Kidney tubule cell (primary cell): ENCODE measurements around the gene SS18L1.

Experiments used
- DNase-seq: peaks from one replicate; pipeline ENCODE4 v3.0.0-alpha.2; 2018; ENCODE audit warnings: low spot score

Gene SS18L1

GRCh38 chr20:62156254-62156556 lies 12.6 kb downstream of the SS18L1 start:
- no peak for DNase-seq

DNA sequence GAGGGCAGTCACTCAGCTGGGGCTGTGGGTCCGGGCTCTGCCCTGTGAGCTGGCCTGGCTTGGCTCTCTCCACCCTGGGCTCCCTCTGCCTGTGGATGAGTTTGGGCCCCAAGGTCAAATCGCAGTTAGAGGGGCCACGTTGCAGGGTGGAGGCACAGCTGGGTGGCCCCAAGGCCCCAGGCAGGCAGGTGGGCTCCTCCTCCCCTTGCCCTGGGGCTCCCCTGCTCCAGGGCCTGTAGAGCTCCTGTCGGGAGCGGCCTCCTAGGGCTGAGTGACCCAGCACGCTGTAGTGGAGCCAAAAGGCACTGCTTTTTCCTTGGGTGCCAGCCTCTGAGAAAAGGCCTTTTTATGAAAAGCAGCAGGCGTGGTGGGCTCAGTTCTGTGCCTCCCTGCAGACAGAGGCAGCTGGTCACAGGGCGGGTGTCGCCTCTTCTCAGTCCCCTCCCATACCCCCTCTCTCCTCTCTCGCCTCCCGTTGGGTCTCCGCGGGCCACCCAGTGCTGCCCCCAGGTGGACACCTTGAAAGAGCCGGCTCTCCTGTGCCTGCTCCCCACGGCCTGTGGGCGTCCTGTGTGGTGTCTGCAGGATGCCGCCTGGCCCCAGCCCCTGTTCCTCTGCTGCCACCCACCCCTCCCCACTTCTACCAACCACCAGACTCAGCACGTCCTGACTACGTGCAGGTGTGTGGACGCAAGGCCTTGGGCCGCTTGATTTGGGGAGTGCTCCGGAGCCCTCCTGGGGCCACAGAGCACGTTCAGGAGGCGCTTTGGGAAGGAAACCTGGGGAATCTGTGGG lies 13.2 kb downstream of the SS18L1 start:
- peak; percentile 52 for DNase-seq

DNA sequence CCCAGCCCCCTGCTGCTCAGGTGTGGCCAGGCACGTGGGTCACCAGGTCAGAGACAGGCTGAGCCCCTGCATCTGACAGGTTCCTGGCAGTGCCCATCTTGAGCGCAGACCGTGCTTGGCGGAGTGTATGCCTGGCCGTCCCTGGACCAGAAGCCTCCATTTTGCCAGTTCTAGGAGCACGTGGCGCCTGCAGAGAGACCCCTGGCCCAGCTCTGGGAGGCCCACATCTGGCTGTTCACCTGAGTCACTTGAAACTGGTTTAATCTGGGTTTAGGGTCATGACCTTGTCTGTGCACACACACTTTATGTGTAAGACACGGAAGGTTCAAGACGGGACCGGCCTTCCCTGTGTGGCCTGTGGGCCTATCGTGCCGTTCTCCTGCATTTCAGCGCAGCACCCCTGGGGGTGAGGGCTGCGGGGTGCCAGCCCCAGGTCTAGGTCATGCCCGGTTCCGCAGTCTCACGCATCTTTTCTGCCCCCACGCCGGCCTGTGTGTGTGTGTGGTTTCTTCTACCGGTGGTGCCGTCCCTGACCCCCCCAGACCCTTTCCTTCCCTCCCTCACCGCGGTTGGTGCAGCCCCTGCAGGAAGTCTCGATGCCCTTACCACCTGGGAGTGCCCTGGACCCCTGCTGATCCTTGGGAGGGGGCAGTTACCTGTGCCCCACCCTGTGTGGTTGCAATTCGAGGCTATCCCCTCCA lies 14.0 kb downstream of the SS18L1 start:
- DNase-seq, result no peak

- DNase-seq, result no peak
These were observed 14.5 kb downstream of the SS18L1 start for GRCh38 chr20:62158088-62158400.

DNA sequence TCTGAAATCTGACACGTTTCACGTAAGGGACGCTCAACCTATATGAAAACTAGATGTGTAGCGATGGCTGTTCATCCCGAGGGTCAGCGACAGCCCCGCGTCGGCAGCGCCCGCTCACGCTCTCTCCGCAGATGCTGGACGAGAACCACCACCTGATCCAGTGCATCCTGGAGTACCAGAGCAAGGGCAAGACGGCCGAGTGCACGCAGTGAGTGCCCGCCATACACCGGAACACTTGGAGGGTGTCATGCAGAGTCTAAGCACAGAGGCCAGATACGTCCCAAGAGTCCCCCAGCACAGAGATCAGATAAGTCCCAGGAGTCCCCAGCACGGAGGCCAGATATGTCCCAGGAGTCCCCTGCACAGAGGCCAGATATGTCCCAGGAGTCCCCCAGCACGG lies 15.0 kb downstream of the SS18L1 start:
- no peak for DNase-seq

DNA sequence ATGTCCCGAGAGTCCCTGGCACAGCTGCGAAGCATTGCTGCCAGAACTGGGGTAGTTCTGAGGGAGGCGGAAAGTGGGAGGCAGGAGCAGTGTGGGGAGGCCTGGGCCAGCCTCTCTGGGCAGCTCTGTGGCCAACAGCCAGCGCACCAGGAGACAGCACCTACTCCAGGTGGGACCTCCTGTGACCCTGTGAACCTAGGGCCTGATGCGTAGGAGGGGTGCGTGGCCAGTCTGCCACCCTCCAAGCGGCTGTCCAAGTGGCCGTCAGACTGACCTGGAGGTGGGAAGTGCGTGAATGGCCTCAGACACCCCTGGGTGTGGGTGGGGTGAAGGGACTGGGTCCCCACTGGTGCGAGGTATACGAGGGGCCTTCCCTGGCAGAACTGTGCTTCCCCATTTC lies 15.5 kb downstream of the SS18L1 start:
- DNase-seq, result no peak

DNA sequence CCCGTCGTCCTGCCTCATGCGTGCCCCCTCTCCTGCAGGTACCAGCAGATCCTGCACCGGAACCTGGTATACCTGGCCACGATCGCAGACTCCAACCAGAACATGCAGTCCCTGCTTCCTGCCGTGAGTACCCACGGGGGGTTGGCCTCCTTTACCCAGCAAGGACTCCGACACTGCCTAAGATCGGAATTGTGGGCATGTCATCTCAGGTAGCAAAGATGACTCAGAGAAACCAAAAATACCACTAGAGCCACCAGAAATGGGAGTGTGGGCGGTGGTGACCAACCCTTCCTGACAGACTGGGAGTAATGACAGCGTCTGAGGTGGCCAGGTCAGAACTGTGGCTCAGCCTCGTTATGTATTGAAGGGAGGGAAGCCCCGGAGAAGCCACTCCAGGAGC lies 16.3 kb downstream of the SS18L1 start:
- peak; percentile 92 for DNase-seq

DNA sequence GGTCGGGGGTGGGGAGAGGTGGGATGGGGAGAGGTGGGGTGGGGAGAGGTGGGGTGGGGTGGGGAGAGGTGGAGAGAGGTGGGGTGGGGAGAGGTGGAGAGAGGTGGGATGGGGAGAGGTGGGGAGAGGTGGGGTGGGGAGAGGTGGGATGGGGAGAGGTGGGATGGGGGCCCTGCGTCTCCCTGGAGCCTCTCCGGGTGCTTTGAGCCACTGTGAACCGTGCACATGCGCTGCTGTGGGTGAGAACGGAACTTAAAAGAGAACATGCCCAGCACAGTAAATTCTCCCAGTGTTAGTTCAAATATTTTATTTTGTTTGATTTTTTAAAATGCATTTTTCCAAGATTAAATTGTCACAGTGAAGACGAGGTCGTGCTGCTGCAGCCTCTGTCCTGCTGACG lies 16.7 kb downstream of the SS18L1 start:
- no peak for DNase-seq

DNA sequence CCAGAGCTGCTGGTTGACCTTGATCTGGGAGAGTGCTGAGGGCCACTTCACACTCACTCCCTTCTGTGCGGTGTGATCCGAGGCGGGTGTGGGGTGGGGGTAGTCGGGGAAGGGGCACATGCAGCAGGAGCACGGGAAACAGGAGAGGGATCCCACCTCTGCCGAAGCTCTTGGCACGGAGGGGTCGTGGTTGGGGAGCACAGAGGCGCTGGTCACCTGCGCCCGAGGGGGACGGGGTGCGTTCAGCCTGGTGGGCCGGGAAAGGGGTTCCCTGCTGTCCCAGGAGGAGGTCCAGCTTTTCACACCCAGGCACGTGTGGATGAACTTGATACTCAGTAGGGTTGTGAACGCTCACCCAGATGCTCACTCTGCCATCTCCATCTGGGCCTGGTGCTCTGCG lies 17.3 kb downstream of the SS18L1 start:
- no peak for DNase-seq

- peak; percentile 68 for DNase-seq
These were observed 17.8 kb downstream of the SS18L1 start for GRCh38 chr20:62161347-62161746.

GRCh38 chr20:62162765-62163484 lies 19.4 kb downstream of the SS18L1 start:
- no peak for DNase-seq

DNA sequence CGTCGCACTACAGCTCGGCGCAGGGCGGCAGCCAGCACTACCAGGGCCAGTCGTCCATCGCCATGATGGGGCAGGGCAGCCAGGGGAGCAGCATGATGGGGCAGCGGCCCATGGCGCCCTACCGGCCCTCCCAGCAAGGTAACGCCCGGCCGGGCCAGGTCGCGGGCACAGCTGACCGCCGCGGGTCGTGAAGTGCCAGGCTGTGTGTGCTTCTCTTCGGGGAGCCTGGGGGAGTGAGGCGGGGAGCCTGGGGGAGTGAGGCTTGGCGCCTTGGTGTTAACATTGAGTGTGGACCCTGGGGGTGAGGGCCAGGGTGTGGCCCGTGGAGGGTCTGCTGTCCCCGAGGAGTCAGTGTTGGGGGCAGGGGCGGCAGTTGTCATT lies 19.9 kb downstream of the SS18L1 start:
- DNase-seq, result no peak

DNA sequence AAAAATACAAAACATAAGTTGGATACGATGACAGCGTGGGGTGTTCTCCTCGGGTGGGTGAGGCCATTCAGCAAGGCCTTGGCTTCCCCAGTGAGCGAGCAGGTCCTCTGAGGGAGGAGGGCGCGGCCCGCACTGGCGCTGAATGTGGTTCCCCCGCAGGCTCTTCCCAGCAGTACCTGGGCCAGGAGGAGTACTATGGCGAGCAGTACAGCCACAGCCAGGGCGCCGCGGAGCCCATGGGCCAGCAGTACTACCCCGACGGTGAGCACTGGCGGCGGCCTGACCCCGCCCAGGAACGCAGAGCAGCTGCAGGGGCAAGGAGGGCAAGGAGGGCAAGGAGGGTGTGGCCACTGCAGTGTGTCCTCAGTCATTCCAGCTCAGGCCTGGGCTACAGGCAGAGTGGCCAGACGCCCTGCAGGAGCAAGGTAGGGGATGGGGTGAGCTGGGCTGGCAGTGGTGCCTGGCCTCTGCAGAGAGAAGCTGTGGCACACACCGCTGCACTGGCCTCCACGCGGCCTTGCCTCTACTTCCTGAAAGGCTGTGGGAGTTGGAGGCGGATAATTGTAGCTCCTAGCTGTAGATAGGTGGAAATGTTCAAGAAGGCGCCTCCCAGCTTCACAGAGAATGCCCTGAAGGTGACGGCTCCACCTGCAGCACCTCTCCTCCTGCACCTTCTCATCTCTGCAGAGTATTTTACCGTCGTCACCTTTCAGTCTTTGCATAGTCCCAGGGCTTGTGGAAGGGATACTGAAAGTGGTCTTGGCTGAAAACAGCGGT lies 20.6 kb downstream of the SS18L1 start:
- no peak for DNase-seq

DNA sequence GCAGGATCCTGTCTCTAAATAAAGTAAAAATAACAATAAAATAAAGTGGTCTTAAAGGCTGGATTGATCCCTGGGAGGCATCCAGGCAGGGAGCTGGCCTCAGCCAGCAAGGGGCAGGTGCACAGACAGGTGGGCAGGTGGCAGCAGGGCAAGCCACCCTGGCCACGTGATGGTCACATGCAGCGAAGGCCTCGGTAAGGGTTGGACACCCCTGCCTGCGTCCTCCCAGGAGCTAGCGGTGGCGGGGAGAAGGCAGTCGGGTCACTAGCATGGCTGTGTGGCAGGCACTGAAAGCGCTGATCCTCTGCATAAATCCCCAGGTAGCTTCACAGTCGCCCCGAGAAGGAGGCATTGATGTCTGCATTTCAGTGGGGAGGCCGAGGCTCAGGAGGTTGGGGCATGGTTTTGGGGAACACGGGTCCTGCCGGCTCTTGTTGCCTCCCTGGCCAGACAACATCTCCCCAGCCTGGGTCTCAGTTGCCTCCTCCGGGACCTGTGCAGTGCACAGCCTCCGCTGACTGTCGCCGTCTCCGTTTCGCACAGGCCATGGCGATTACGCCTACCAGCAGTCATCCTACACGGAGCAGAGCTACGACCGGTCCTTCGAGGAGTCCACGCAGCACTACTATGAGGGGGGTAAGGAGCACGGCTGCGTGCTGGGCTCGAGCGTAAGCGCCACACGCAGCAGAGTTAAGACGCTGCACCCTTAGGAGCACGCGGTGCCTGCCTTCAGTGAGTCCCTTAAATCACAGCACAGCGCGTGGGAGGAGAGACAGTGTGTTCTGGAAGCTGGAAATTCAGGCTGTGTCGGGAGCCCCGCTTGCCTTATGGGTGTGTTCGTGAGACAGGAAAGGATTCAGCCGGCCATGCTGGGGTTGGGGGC lies 21.6 kb downstream of the SS18L1 start:
- DNase-seq, result no peak

- no peak for DNase-seq
These were observed 22.3 kb downstream of the SS18L1 start for GRCh38 chr20:62165762-62166399.

DNA sequence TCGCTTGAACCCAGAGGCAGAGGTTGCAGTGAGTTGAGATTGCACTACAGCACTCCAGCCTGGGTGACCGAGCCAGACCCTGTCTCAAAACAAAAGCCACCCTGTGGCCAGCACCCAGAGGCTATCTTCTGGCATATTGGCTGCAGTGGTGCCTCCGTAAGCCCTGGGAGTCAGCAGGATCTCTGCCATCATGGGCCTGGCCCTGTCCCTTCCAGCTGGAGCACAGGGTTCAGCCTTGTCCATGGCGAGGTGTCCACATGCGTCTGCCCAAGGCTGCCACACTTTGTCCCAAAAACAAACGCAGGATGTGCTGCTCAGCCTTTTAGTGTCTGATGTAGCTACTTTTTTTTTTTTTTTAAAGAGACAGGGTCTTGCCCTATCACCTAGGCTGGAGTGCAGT lies 23.9 kb downstream of the SS18L1 start:
- no peak for DNase-seq

- DNase-seq, result no peak
These were observed 24.5 kb downstream of the SS18L1 start for GRCh38 chr20:62168061-62168460.

GRCh38 chr20:62168890-62169435 lies 25.4 kb downstream of the SS18L1 start:
- no peak for DNase-seq

- no peak for DNase-seq
These were observed 27.0 kb downstream of the SS18L1 start for GRCh38 chr20:62170536-62170935.

- DNase-seq, result no peak
These were observed 27.7 kb downstream of the SS18L1 start for GRCh38 chr20:62171245-62171644.

DNA sequence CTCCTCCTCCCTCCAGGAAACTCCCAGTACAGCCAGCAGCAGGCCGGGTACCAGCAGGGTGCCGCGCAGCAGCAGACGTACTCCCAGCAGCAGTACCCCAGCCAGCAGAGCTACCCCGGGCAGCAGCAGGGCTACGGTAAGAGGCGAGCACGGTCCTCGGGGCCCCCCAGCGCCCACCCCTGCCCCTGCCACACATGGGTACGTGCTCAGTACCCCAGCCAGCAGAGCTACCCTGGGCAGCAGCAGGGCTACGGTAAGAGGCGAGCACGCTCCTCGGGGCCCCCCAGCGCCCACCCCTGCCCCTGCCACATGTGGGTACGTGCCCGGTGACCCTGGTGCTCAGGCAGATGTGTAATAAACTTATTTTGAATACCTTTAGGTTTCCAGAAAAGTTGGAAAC lies 29.1 kb downstream of the SS18L1 start:
- DNase-seq, result no peak
